GM21447 (cell line): ENCODE measurements around the gene EAPP.
"Not testable (repeated sequence)": the region's sequence is repeated elsewhere in the genome, so short reads cannot be mapped to it uniquely, and the experiment has no call there.

Source experiments
- ATAC-seq: cut with Tn5 transposase; IDR thresholded peaks from one replicate; pipeline ENCODE4 v1.9.1; 2021; ENCODE audit not compliant: unreplicated experiment

Gene EAPP

DNA sequence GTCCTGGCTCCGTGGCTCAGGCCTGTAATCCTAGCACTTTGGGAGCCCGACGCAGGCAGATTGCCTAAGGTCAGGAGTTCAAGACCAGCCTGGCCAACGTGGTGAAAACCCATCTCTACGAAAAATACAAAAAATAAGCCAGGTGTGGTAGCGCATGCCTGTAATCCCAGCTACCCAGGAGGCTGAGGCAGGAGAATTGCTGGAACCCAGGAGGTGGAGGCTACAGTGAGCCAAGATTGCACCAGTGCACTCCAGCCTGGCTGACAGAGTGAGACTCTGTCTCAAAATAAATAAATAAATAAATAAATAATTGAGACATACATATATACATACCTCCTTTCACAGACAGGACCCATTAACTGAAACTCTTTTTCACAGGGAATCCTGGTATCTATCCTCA is 1.4 kb downstream of the EAPP start:
- ATAC-seq, result not testable (repeated sequence)

GRCh38 chr14:34537677-34538009 is 1.9 kb downstream of the EAPP start:
- no peak for ATAC-seq

DNA sequence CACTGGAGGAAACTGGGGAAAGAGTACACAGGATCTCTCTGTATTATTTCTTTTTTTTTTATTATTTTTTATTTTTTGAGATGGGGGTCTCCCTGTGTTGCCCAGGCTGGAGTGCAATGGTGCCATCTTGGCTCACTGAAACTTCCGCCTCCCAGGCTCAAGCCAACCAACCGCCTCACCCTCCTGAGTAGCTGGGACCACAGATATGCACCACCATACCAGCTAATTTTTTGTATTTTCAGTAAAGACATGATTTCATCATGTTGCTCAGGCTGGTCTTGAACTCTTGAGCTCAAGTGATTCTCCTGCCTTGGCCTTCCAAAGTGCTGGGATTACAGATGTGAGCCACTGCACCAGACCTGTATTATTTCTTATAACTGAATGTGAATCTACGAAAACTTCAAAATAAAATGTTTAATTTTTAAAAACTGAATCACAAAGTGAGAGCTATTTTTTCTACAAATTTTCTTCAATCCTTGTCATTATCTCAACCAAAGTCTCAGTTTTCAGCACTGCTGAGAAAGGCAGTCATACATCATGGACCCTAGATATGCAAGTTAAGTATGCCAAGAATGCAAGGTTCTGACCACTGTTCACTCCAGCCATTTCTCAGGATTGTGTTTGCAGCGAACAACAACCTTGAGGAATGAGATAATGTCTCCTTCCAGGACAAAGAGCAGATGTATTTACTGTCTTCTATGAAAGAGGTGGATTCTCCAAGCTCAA is 2.4 kb downstream of the EAPP start:
- ATAC-seq, result no peak

DNA sequence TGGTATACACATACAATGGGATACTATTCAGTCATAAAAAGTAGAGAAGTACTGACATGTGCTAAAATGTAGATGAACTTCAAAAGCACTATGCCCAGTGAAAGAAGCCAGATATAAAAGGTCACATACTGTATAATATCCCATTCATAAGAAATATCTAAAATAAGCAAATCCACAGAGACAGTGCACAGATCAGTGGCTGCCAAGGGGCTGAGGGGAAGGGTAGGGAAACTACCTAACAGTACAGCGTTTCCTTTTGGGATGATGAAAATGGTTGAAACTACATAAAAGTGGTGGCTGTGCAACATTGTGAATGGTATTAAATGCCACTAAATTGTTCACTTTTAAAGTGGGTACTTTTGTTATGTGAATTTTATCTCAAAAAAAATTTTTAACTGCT is 11.9 kb downstream of the EAPP start:
- no peak for ATAC-seq

DNA sequence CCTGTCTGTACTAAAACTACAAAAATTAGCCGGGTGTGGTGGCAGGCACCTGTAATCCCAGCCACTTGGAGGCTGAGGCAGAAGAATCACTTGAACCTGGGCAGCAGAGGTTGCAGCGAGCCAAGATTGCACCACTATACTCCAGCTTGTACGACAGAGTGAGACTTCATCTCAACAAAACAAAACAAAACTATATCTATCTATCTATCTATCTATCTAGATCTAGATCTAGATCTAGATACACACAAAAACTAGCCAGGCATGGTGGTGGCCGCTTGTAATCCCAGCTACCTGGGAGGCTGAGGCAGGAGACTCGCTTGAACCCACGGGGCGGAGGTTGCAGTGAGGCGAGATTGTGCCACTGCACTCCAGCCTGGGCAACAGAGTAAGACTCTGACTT is 15.3 kb downstream of the EAPP start:
- ATAC-seq, result not testable (repeated sequence)

GRCh38 chr14:34522496-34522895 is 17.0 kb downstream of the EAPP start:
- ATAC-seq, result no peak

DNA sequence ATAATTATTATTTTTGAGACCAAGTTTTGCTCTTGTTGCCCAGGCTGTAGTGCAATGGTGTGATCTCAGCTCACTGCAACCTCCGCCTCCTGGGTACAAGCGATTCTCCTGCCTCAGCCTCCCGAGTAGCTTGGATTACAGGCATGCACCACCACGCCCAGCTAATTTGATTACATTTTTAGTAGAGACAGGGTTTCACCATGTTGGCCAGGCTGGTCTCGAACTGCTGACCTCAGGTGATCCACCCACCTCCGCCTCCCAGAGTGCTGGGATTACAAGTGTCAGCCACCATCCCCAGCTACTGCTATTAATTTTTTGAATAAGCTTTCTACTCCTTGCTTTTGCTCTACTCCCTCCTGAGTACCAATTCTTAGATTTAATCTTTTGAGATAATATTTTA is 18.4 kb downstream of the EAPP start:
- not testable (repeated sequence) for ATAC-seq

DNA sequence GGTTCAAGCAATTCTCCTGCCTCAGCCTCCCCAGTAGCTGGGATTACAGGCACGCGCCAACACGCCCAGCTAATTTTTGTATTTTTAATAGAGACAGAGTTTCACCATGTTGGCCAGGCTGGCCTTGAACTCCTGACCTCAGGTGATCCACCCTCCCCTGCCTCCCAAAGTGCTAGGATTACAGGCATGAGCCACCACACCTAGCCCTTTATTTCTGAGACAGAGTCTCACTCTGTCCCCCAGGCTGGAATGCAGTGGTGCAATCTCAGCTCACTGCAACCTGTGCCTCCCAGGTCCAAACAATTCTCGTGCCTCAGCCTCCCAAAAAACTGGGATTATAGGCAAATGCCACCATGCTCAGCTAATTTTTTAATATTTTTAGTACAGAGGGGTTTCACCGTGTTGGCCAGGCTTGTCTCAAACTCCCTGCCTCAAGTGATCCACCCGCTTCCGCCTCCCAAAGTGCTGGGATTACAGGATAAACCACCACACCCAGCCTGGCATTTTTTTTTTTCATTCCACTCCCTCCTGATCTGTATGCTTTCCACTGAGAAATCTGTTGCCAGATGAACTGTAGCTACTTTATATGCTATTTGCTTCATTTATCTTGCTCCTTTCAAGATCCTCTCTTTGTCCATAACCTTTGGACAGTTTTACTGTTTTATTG is 19.1 kb downstream of the EAPP start:
- ATAC-seq, result not testable (repeated sequence)

DNA sequence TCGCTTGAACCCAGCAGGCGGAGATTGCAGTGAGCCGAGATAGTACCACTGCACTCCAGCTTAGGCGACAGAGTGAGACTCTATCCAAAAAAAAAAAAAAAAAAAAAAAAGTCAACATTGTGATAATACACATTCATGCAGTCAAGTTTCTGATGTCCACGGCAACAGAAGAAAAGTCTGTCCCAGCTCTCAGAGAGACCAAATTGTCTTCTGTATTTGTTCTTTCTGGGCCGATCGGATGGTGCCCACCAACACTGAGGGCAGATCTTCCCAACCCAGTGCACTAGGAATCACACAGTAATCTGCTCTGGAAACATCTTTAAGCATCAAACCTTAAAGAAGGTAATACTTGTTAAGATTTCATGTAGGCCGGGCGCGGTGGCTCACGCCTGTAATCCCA is 31.6 kb downstream of the EAPP start:
- no peak for ATAC-seq

DNA sequence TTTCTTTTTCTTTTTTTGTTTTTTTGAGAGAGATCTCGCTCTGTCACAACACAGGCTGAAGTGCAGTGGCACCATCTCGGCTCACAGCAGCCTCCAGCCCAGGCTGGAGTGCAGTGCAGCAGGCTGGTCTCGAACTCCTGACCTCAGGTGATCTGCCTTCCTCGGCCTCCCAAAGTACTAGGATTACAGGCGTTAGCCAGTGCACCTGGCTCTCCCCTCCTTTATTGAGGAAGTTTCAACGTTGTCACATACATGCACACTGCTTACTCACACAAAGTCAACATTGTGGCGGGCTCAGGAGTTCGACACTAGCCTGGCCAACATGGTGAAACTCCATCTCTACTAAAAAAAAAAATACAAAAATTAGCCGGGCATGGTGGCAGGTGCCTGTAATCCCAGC is 32.0 kb downstream of the EAPP start:
- ATAC-seq, result no peak

DNA sequence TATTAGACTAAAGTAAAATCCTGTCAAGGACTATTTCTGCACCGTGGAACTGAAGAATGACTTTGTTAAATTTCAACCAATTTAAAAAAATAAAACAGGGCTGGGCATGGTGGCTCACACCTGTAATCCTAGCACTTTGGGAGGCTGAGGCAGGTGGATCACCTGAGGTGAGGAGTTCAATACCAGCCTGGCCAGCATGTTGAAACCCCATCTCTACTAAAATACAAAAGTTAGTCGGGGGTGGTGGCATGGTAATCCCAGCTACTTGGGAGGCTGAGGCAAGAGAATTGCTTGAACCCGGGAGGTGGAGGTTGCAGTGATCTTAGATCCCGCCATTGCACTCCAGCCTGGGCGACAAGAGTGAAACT is 34.4 kb downstream of the EAPP start:
- not testable (repeated sequence) for ATAC-seq

DNA sequence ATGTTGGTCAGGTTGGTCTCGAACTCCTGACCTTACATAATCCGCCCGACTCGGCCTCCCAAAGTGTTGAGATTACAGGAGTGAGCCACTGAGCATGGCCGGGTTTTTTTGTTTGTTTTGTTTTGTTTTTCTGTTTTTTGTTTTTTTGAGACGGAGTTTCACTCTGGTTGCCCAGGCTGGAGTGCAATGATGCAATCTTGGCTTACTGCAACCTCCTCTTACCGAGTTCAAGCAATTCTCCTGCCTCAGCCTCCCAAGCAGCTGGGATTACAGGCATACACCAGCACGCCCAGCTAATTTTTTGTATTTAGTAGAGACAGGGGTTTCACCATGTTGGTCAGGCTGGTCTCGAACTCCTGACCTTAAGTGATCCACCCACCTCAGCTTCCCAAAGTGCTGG is 35.5 kb downstream of the EAPP start:
- ATAC-seq, result not testable (repeated sequence)

GRCh38 chr14:34502545-34503225 is 36.8 kb downstream of the EAPP start:
- ATAC-seq, result no peak

GRCh38 chr14:34502001-34502400 is 37.5 kb downstream of the EAPP start:
- ATAC-seq, result no peak

DNA sequence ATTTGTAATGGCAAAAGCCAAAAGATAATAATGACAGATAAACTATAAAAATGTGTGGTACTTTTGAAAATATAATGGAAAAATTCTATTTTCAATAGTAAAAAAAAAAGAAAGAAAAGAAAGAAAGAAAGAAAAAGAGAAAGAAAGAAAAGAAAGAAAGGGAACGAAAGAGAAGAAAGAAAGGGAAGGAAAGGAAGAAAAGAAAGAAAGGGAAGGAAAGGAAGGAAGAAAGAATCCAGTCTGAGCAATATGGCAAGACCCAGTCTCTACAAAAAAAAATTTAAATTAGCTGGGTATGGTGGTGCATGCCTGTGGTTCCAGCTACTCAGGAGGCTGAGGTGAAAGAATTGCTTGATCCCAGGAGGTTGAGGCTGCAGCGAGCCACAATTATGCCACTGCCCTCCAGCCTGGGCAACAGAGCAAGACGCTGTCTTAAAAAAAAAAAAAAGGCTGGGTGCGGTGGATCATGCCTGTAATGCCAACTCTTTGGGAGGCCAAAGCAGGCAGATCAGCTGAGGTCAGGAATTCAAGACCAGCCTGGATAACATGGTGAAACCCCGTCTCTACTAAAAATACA is 38.4 kb downstream of the EAPP start:
- ATAC-seq, result no peak

GRCh38 chr14:34498684-34499412 is 40.7 kb downstream of the EAPP start:
- ATAC-seq, result no peak

- ATAC-seq, result no peak
These were observed 42.6 kb downstream of the EAPP start for GRCh38 chr14:34496679-34497513.

GRCh38 chr14:34496007-34496678 is 43.4 kb downstream of the EAPP start:
- no peak for ATAC-seq

- no peak for ATAC-seq
These were observed 50.2 kb downstream of the EAPP start for GRCh38 chr14:34489324-34489723.

DNA sequence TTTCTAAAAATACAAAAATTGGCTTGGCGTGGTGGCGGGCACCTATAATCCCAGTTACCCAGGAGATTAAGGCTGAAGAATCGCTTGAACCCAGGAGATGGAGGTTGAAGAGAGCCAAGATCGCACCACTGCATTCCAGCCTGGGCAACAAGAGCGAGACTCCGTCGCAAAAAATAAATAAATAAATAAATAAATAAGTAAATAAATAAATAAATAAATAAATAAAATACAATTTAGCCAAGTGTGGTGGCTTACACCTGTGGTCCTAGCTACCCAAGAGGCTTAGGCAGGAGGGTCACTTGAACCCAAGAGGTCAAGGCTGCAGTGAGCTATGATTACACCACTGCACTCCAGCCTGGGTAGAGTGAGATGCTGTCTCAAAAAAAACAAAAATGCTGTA is 51.0 kb downstream of the EAPP start:
- no peak for ATAC-seq
